Keratinocyte (primary cell): ENCODE results near the gene RNASE8. TPM values are rescaled to one million over a fixed set of nuclear protein-coding genes. Genes with fewer than 3 reads are reported as not detected.

ENCODE experiments used
- DNase-seq: peaks from one replicate; pipeline ENCODE4 v3.0.0-alpha.2; 2011; ENCODE audit warnings: low read depth, missing footprints, low spot score
- FAIRE-seq: peaks from 2 replicates; lab custom pipeline; 2011; peaks lifted over from hg19 to GRCh38; lab: Jason Lieb, UNC
- H2AFZ ChIP-seq: 2 replicates; pipeline ENCODE4 v1.6.0; 2012; ENCODE audit warnings: low read length, control low read depth, inconsistent platforms; ENCODE audit not compliant: control insufficient read depth
- H3K27ac ChIP-seq: 2 replicates; pipeline ENCODE4 v1.5.1; 2011; ENCODE audit warnings: low read length; ENCODE audit not compliant: control insufficient read depth, insufficient read depth
- H3K27me3 ChIP-seq: 3 replicates; pipeline ENCODE4 v1.6.0; 2011; ENCODE audit warnings: low read length; ENCODE audit not compliant: control insufficient read depth, insufficient read depth; ENCODE audit errors: extremely low read depth
- H3K36me3 ChIP-seq, 2 experiments: 2 replicates in 1 of 2; 3 replicates in 1 of 2; pipeline ENCODE4 v1.5.1; 2011; ENCODE audit warnings: low read length in 2 of 2, mild to moderate bottlenecking in 1 of 2; ENCODE audit not compliant: control insufficient read depth in 2 of 2, insufficient read depth in 2 of 2; ENCODE audit errors: extremely low read depth in 1 of 2
- H3K4me1 ChIP-seq: 3 replicates; pipeline ENCODE4 v1.5.1; 2011; ENCODE audit warnings: low read length; ENCODE audit not compliant: control insufficient read depth, insufficient read depth; ENCODE audit errors: extremely low read depth
- H3K4me2 ChIP-seq: 3 replicates; pipeline ENCODE4 v1.6.0; 2011; ENCODE audit warnings: low read depth, low read length; ENCODE audit not compliant: control insufficient read depth, insufficient read depth; ENCODE audit errors: extremely low read depth
- H3K4me3 ChIP-seq, 3 experiments: fragments of 200-600 bp in 1 of 3; sonication (generic) in 1 of 3; 2 replicates in 2 of 3; 3 replicates in 1 of 3; pipeline ENCODE4 v1.5.1; 2011 to 2016; ENCODE audit warnings: low read length in 3 of 3, mild to moderate bottlenecking in 3 of 3, control low read depth in 2 of 3, inconsistent platforms in 1 of 3, low read depth in 1 of 3, mixed read lengths in 1 of 3, mixed run types in 1 of 3, moderate library complexity in 1 of 3; ENCODE audit not compliant: control insufficient read depth in 2 of 3, insufficient read depth in 2 of 3; ENCODE audit errors: extremely low read depth in 1 of 3
- H3K79me2 ChIP-seq: 2 replicates; pipeline ENCODE4 v1.6.0; 2012; ENCODE audit warnings: low read length; ENCODE audit not compliant: control insufficient read depth, insufficient read depth
- H3K9ac ChIP-seq: 3 replicates; pipeline ENCODE4 v1.6.0; 2011; ENCODE audit warnings: low read length; ENCODE audit not compliant: control insufficient read depth, insufficient read depth; ENCODE audit errors: extremely low read depth
- H3K9me1 ChIP-seq: 3 replicates; pipeline ENCODE4 v1.6.0; 2011; ENCODE audit warnings: low read length; ENCODE audit not compliant: control insufficient read depth, insufficient read depth; ENCODE audit errors: extremely low read depth
- H3K9me3 ChIP-seq: 2 replicates; pipeline ENCODE4 v1.5.1; 2012; ENCODE audit warnings: low read depth, low read length; ENCODE audit not compliant: control insufficient read depth
- H4K20me1 ChIP-seq: 3 replicates; pipeline ENCODE4 v1.6.0; 2011; ENCODE audit warnings: low read length; ENCODE audit not compliant: control insufficient read depth, insufficient read depth; ENCODE audit errors: extremely low read depth
- CTCF ChIP-seq, 3 experiments: IDR thresholded peaks in 1 of 3; conservative IDR thresholded peaks in 1 of 3; optimal IDR thresholded peaks in 1 of 3; 2 replicates in 2 of 3; 3 replicates in 1 of 3; pipeline versions ENCODE3 to v1.5.1; 2011; ENCODE audit warnings: low read length in 3 of 3, mild to moderate bottlenecking in 3 of 3, moderate library complexity in 2 of 3, control low read depth in 1 of 3, inconsistent platforms in 1 of 3; ENCODE audit not compliant: insufficient read depth in 2 of 3; ENCODE audit errors: extremely low read depth in 1 of 3
- EZH2 ChIP-seq: IDR thresholded peaks from one replicate; pipeline ENCODE4 v1.6.1; 2012; ENCODE audit warnings: inconsistent platforms, mild to moderate bottlenecking, low read length, moderate library complexity
- dilution Hi-C: fragments of 300-500 bp; cut with MboI; formaldehyde crosslinking; loops from one replicate; pipeline ENCODE4 v1.7.0; 2020; ENCODE audit warnings: low sequenced_read_pairs; ENCODE audit not compliant: extremely low pct_ligation_motif_present
- polyA plus RNA-seq, 5 experiments: library from polyadenylated mRNA; depleted of rRNA in 3 of 5; stranded (reverse) in 3 of 5; stranded (forward) in 1 of 5; unstranded in 1 of 5; fragments of >200 nt; gene quantifications; 1 replicate in 1 of 5; 2 replicates in 3 of 5; 3 replicates in 1 of 5; pipeline versions ENCODE4 v1.2.1 to v1.2.3, GENCODE V29; 2011 to 2012; ENCODE audit warnings: missing spikeins in 2 of 5, low read depth in 1 of 5, low replicate concordance in 1 of 5

RNASE8 gene
- polyA plus RNA-seq, 1 donor (not counting 4 experiments of a cell fraction or from before 2014, with no cell fraction given): not detected

DNA sequence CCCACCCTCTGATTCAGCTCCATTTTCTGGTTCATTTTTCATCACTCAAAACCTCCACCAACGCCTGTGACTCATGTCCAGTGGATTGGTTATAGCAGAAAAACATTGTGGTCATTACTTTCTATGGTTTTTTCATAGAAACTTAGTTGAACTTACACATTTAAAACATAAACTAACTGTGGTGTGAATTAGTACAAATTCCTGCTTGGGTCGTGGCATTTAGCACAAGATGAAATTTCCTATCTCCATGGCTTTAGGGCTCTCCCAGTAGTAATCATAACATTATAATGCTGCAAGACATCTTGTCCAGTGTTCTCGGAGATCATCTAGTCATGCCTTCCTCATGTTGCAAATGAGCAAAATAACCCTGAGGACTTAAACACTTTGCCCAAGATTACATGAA, 8.3 kb upstream of the RNASE8 start:
- Histone ChIP-seq H3K4me2 (no peak overlapping the region), H3K27me3 (no peaks in the 10 kb centered on the region), H3K79me2 (no peaks in the 10 kb centered on the region), H3K9me3 (no peaks in the 10 kb centered on the region), H3K9me1 (no peaks in the 10 kb centered on the region), H2AFZ (no peak overlapping the region), H3K9ac (no peak overlapping the region), H3K4me1 (peaks cover under 1% of the 10 kb centered on the region), H4K20me1 (no peaks in the 10 kb centered on the region), H3K27ac (no peak overlapping the region), H3K36me3 (no peaks in the 10 kb centered on the region), H3K4me3 (no peak overlapping the region)
- DNase-seq: no peak
- FAIRE-seq: no peak
- TF ChIP-seq CTCF (optimal IDR thresholded peaks at IDR 0.05 in 1 of 3, IDR thresholded peaks at IDR 0.05 in 1 of 3, conservative IDR thresholded peaks at IDR 0.05 in 1 of 3; ENCODE audit: extremely low read depth in 1 of 3, insufficient read depth in 2 of 3, low read length in 3 of 3) (no peak), EZH2 (no peak)
- dilution Hi-C loops: no loop called here

DNA sequence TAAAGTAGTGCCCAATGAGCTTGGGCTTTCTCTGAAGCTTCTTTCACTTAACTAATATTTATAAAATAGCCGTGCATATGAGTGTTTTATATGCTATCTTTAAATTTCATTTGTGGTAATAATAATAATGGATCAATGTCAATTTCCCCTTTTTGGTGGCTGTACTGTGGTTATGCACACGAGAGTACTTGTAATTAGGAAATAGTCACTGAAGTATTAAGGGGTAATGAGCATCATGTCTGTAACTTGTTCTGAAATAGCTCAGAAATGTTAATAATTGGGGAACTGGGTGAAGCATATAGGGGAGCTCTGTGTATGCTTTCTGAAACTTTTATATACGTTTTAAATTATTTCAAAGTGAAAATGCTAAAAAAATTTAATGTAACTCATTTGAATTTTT, 7.0 kb upstream of the RNASE8 start:
- Histone ChIP-seq H3K4me2 (no peak overlapping the region), H3K4me1 (no peaks in the 10 kb centered on the region), H3K27me3 (no peaks in the 10 kb centered on the region), H2AFZ (no peak overlapping the region), H3K9me3 (no peaks in the 10 kb centered on the region), H3K36me3 (no peaks in the 10 kb centered on the region), H3K79me2 (no peaks in the 10 kb centered on the region), H3K4me3 (no peak overlapping the region), H3K9ac (no peak overlapping the region), H3K9me1 (no peaks in the 10 kb centered on the region), H3K27ac (no peak overlapping the region), H4K20me1 (no peaks in the 10 kb centered on the region)
- FAIRE-seq: no peak
- dilution Hi-C loops: no loop called here
- TF ChIP-seq EZH2: no peak
- no peak for TF ChIP-seq CTCF (optimal IDR thresholded peaks at IDR 0.05 in 1 of 3, IDR thresholded peaks at IDR 0.05 in 1 of 3, conservative IDR thresholded peaks at IDR 0.05 in 1 of 3; ENCODE audit: extremely low read depth in 1 of 3, insufficient read depth in 2 of 3, low read length in 3 of 3)
- no peak for DNase-seq
